ENCODE data around the gene CDHR5.

The CDHR5 gene

GRCh38 chr11:628056-628455 lies 3.3 kb upstream of the CDHR5 start:
- H3K27ac ChIP-seq (ENCODE audit: low read depth, low read length) = no peak overlapping the region
- TF ChIP-seq CTCF (IDR thresholded peaks at IDR 0.05; ENCODE audit: insufficient read depth, low read length, poor library complexity, severe bottlenecking) (no peak), EZH2phosphoT487 (conservative IDR thresholded peaks at IDR 0.05; ENCODE audit: low read length) (no peak)
- no peak overlapping the region for H3K4me2 ChIP-seq (ENCODE audit: low read depth, low read length, poor library complexity, severe bottlenecking)
- no peak overlapping the region for H2AFZ ChIP-seq (ENCODE audit: low read depth, low read length, severe bottlenecking)
- no peaks in the 10 kb centered on the region for H3K9me2 ChIP-seq (replicated peaks; ENCODE audit: insufficient read depth, low read length)
- no peak overlapping the region for H3K9ac ChIP-seq (ENCODE audit: low read length)
- H3K9me3 ChIP-seq (ENCODE audit: insufficient read depth, low read length) = no peaks in the 10 kb centered on the region
- H3F3A ChIP-seq (ENCODE audit: insufficient read depth) = 0 out of 2 replicates have a peak, but pooled peaks cover 9% of the 10 kb centered on the region
- no peaks in the 10 kb centered on the region for H4K20me1 ChIP-seq (ENCODE audit: low read depth, low read length)
- no peaks in the 10 kb centered on the region for H3K79me2 ChIP-seq (ENCODE audit: insufficient read depth, low read length)
- no peak overlapping the region for H3K4me3 ChIP-seq (ENCODE audit: insufficient read depth, low read length, poor library complexity, severe bottlenecking)
- H3K27me3 ChIP-seq (ENCODE audit: low read length) = no peaks in the 10 kb centered on the region
- no peaks in the 10 kb centered on the region for H3K36me3 ChIP-seq (ENCODE audit: low read length)

- Histone ChIP-seq H3K4me3 (ENCODE audit: insufficient read depth, low read length, poor library complexity, severe bottlenecking) (no peak overlapping the region), H3F3A (ENCODE audit: insufficient read depth) (0 out of 2 replicates have a peak, but pooled peaks cover 12% of the 10 kb centered on the region), H3K9me2 (replicated peaks; ENCODE audit: insufficient read depth, low read length) (no peaks in the 10 kb centered on the region), H3K4me2 (ENCODE audit: low read depth, low read length, poor library complexity, severe bottlenecking) (no peak overlapping the region), H3K9me3 (ENCODE audit: insufficient read depth, low read length) (no peaks in the 10 kb centered on the region), H3K79me2 (ENCODE audit: insufficient read depth, low read length) (no peaks in the 10 kb centered on the region), H3K36me3 (ENCODE audit: low read length) (no peaks in the 10 kb centered on the region), H2AFZ (ENCODE audit: low read depth, low read length, severe bottlenecking) (no peak overlapping the region), H3K27ac (ENCODE audit: low read depth, low read length) (no peak overlapping the region), H4K20me1 (ENCODE audit: low read depth, low read length) (no peaks in the 10 kb centered on the region), H3K9ac (ENCODE audit: low read length) (no peak overlapping the region), H3K27me3 (ENCODE audit: low read length) (no peaks in the 10 kb centered on the region)
- TF ChIP-seq EZH2phosphoT487 (conservative IDR thresholded peaks at IDR 0.05; ENCODE audit: low read length) = no peak
- no peak for TF ChIP-seq CTCF (IDR thresholded peaks at IDR 0.05; ENCODE audit: insufficient read depth, low read length, poor library complexity, severe bottlenecking)
Measured at GRCh38 chr11:627308-627576, 2.5 kb upstream of the CDHR5 start.

DNA sequence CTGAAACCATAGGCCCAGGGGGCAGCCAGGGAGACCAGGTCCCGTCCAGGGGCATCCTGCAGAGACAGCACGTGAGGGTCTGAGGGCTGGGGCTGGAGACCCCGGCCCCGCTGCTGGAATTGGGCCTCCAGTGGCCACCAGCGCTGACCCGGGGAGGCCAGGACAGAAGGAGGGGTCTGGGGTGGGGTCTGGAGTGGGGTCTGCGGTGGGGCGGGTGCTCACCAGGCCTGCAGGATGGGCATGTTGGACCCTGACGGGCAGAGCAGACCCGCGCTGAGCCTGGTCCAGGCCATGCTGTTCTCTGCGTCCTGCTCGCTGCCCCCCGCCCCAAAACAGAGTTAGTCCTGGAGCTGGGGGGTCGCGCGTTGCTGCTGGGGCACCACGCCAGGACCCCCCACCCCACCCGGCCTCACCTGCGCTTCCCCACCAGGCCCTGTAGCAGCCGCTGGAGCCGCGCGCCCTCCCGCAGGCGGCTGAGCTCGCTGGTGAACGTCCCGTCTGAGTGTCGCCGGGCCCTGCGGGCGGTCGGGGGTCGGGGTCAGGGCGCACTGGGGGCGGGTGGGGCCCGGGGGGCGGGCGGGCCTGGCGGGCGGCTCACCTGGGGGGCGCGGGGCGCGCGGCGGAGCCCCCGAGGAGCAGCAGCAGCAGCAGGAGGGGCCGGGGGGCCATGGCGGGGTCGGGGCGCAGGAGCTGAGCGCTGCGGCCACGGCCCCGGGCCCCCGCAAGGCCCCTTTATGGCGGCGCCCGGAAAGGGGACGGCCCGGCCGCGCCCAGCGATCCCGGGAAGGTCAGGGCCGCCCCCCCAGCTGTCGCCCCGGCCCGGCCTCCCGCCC lies 1.9 kb upstream of the CDHR5 start, which contains the start of gene SCT:
TSS of gene SCT (minus strand) at position 707 of the 833 bp plus-strand sequence. CDS start at position 669, 38 bp downstream.
- no peak within 1 kb of the TSS for H2AFZ ChIP-seq (ENCODE audit: low read depth, low read length, severe bottlenecking)
- no peaks in the 10 kb centered on the region for H4K20me1 ChIP-seq (ENCODE audit: low read depth, low read length)
- no peak within 1 kb of the TSS for H3K4me2 ChIP-seq (ENCODE audit: low read depth, low read length, poor library complexity, severe bottlenecking)
- no peaks in the 10 kb centered on the region for H3K36me3 ChIP-seq (ENCODE audit: low read length)
- H3K9ac ChIP-seq (ENCODE audit: low read length) = no peak within 1 kb of the TSS
- H3F3A ChIP-seq (ENCODE audit: insufficient read depth) = 0 out of 2 replicates have a peak, but pooled peaks cover 12% of the 10 kb centered on the region
- TF ChIP-seq CTCF (IDR thresholded peaks at IDR 0.05; ENCODE audit: insufficient read depth, low read length, poor library complexity, severe bottlenecking) (no peak), EZH2phosphoT487 (conservative IDR thresholded peaks at IDR 0.05; ENCODE audit: low read length) (no peak)
- no peaks in the 10 kb centered on the region for H3K9me2 ChIP-seq (replicated peaks; ENCODE audit: insufficient read depth, low read length)
- no peaks in the 10 kb centered on the region for H3K9me3 ChIP-seq (ENCODE audit: insufficient read depth, low read length)
- no peak within 1 kb of the TSS for H3K27ac ChIP-seq (ENCODE audit: low read depth, low read length)
- no peaks in the 10 kb centered on the region for H3K27me3 ChIP-seq (ENCODE audit: low read length)
- no peaks in the 10 kb centered on the region for H3K79me2 ChIP-seq (ENCODE audit: insufficient read depth, low read length)
- no peak within 1 kb of the TSS for H3K4me3 ChIP-seq (ENCODE audit: insufficient read depth, low read length, poor library complexity, severe bottlenecking)

Measured in SU-DHL-6 (cell line).